GM13976 (cell line): ENCODE results near the gene DAPK3.

Experiments used
- DNase-seq: peaks from one replicate; pipeline ENCODE4 v3.0.0; 2012; ENCODE audit warnings: low spot score
- CTCF ChIP-seq: IDR thresholded peaks from 2 replicates; pipeline ENCODE4 v1.5.1; 2012; ENCODE audit warnings: borderline replicate concordance, mild to moderate bottlenecking; ENCODE audit not compliant: insufficient read depth; ENCODE audit errors: extremely low read depth, missing control alignments, control extremely low read depth
- in situ Hi-C: fragments of 300-500 bp; cut with MboI; formaldehyde crosslinking; loops from one replicate; pipeline ENCODE4 v1.12.0; 2022; ENCODE audit warnings: low sequenced_read_pairs, mixed read lengths, inconsistent platforms; ENCODE audit not compliant: unreplicated experiment

The DAPK3 gene

GRCh38 chr19:3914199-3914598, 56.7 kb downstream of the DAPK3 start:
- no peak for DNase-seq
- in situ Hi-C loops = no loop called here
- no peak for TF ChIP-seq CTCF

GRCh38 chr19:3910105-3910504, 60.8 kb downstream of the DAPK3 start:
- no peak for DNase-seq
- in situ Hi-C loops = no loop called here
- TF ChIP-seq CTCF = no peak
